ENCODE measurements around the gene NRF1.
"Not testable (repeated sequence)": the region's sequence is repeated elsewhere in the genome, so short reads cannot be mapped to it uniquely, and the experiment has no call there.

The NRF1 gene

GRCh38 chr7:129784437-129784782, 172.9 kb downstream of the NRF1 start:
- DNase-seq = no peak

GRCh38 chr7:129784783-129785684, 173.5 kb downstream of the NRF1 start:
- no peak for DNase-seq

- no peak for DNase-seq
Observed at GRCh38 chr7:129785685-129786514, 174.4 kb downstream of the NRF1 start.

- DNase-seq = no peak
Observed at GRCh38 chr7:129786825-129787563, 175.5 kb downstream of the NRF1 start.

- no peak for DNase-seq
Observed at GRCh38 chr7:129789000-129789399, 177.5 kb downstream of the NRF1 start.

GRCh38 chr7:129789652-129790051, 178.1 kb downstream of the NRF1 start:
- DNase-seq = no peak

- no peak for DNase-seq
Observed at GRCh38 chr7:129790136-129790535, 178.6 kb downstream of the NRF1 start.

- DNase-seq = no peak
Observed at GRCh38 chr7:129792721-129793120, 181.2 kb downstream of the NRF1 start.

DNA sequence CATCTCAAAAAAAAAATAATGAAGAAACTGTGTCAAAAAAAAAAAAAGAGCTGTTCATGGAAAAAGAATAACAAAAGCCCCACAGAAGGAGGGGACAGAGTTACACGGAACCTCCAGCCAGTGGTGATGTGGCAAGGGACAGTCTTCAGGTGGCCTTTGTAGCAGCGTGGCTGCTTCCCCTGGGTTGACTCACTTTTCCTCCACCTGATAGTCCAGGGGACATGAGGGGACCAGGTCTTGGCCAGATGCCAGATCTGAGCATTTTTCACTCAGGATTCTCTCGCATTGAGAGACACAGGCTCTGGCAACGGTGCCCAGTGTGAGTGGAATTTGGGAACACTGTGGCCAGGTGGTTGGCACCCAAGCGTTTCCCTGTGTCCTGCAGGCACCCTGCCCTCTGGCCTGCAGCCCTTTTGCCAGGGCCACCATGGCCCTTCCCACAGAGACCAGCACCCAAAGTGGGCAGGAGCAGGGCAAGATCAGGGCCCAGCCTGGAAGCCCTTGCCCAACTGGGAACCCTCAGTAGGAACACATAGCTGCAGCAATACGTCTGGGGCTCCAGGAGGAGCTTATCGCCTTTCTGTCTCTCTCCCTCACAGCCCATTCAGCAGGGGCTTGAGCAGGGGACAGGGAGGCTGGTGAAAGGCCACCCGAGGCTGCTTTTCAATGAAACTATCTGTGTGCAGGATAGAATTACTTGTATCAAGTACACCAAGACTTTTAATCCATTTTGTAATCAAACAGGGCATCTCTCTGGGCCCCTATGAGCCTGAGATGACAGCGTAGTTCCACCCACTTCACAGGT, 182.2 kb downstream of the NRF1 start:
- DNase-seq = no peak

GRCh38 chr7:129794461-129794860, 182.9 kb downstream of the NRF1 start:
- DNase-seq = not testable (repeated sequence)

- no peak for DNase-seq
Observed at GRCh38 chr7:129796186-129796775, 184.8 kb downstream of the NRF1 start.

GRCh38 chr7:129797214-129797789, 185.8 kb downstream of the NRF1 start:
- DNase-seq = no peak

GRCh38 chr7:129798616-129799349, 187.3 kb downstream of the NRF1 start:
- no peak for DNase-seq

- no peak for DNase-seq
Observed at GRCh38 chr7:129799350-129799955, 187.9 kb downstream of the NRF1 start.

GRCh38 chr7:129800901-129801300, 189.4 kb downstream of the NRF1 start:
- DNase-seq = no peak

DNA sequence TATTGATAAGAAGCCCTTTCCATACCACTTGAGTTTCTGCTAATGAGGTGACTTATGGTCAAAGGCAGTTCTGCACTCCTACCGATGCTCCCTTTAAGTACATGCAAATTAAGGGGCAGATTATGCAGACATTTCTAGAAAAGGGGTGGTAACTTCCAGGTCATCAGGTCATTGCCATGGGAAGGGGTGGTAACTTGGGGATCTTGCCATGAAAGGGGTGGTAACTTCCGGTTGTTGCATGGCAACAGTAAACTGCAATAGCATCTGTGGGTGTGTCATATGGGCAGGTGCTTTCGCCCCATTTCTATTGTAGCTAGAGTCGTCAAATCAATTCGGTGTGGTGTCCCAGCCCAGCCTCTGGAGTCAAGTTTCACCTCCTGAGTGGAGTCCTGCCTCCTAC, 190.4 kb downstream of the NRF1 start:
- no peak for DNase-seq

DNA sequence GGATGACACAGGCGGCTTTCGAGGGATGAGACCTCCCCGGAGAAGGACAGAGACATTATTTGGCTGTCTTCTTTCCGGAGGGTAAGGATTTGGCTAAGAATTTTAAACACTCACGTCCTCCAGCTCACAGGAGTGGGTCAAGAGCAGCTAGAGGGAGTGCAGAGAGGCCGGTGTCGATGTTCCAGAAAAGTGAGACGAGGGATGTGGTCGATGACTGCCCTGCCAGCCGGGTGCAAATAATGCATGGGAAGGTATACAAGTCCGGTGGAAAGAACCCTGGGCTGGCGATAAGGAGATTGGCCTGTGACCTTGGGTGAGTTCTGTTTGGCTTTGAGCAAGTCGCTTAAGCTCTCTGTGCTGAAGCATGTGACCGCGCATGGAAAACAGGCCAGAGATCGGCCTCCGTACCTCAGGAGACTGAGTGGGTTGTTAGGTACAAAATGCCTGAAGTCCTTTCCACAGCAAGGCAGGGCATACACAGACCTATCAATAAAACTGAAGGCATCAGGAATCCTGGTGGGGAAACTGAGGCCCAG, 192.1 kb downstream of the NRF1 start:
- DNase-seq = no peak

GRCh38 chr7:129804111-129804889, 192.8 kb downstream of the NRF1 start:
- no peak for DNase-seq
